Esophagus muscularis mucosa (tissue), 4 donors: Measurements from ENCODE around the gene FOXRED2. TPM values are rescaled to one million over a fixed set of nuclear protein-coding genes. Genes with fewer than 3 reads are reported as not detected.
"Not testable (repeated sequence)": the region's sequence is repeated elsewhere in the genome, so short reads cannot be mapped to it uniquely, and the experiment has no call there.

ENCODE experiments used
- DNase-seq: peaks from one replicate; pipeline ENCODE4 v3.0.0-alpha.2; 2017; ENCODE audit errors: extremely low spot score
- H3K27ac ChIP-seq, 4 donors: fragments of 200-600 bp; sonication (generic); replicated peaks in 1 of 4; 1 replicate in 3 of 4; 2 replicates in 1 of 4; pipeline ENCODE4 v1.5.1; 2016 to 2019; ENCODE audit warnings: mild to moderate bottlenecking in 1 of 4
- H3K27me3 ChIP-seq, 4 donors: fragments of 200-600 bp; sonication (generic); one replicate each; pipeline versions ENCODE4 v1.5.1 to v1.6.0; 2016 to 2019
- H3K36me3 ChIP-seq, 4 donors: fragments of 200-600 bp; sonication (generic); one replicate each; pipeline ENCODE4 v1.5.1; 2016 to 2019
- H3K4me1 ChIP-seq, 4 donors: fragments of 200-600 bp; sonication (generic); one replicate each; pipeline ENCODE4 v1.5.1; 2016 to 2019
- H3K4me3 ChIP-seq, 4 donors: fragments of 200-600 bp; sonication (generic); 1 replicate in 2 of 4; 2 replicates in 2 of 4; pipeline ENCODE4 v1.5.1; 2016 to 2019; ENCODE audit warnings: mild to moderate bottlenecking in 4 of 4, moderate library complexity in 1 of 4
- H3K9me3 ChIP-seq, 4 donors: fragments of 200-600 bp; sonication (generic); 1 replicate in 3 of 4; 2 replicates in 1 of 4; pipeline ENCODE4 v1.5.1; 2016 to 2019
- EP300 ChIP-seq: sonication (generic); formaldehyde crosslinking; IDR thresholded peaks from one replicate; pipeline ENCODE4 v1.6.1; 2017; ENCODE audit warnings: antibody characterized with exemption
- POLR2A ChIP-seq: fragments of 450-650 bp; IDR thresholded peaks from one replicate; pipeline ENCODE4 v1.6.1; 2017; ENCODE audit warnings: antibody characterized with exemption, moderate library complexity, mild to moderate bottlenecking, low read depth
- POLR2AphosphoS5 ChIP-seq, 2 donors: sonication (generic); formaldehyde crosslinking; IDR thresholded peaks; one replicate each; pipeline ENCODE4 v1.6.1; 2017; ENCODE audit warnings: antibody characterized with exemption in 2 of 2
- WGBS: methylation state at CpG from one replicate; pipeline ENCODE4 v1.1.5; 2018; 5-methylcytosine and 5-hydroxymethylcytosine counted together
- intact Hi-C: fragments of 100-400 bp; cut with DNase I; formaldehyde crosslinking; loops from one replicate; pipeline ENCODE4 v1.15.1; 2023
- total RNA-seq, 4 donors: library from RNA; depleted of rRNA; stranded (reverse); fragments of >200 nt; gene quantifications; one replicate each; pipeline versions ENCODE4 v1.1.0 to v1.2.1, GENCODE V29; 2016
- TF ChIP-seq, protein P1 (sequence below), 3 experiments: fragments of 200-600 bp in 2 of 3; fragments of 450-650 bp in 1 of 3; sonication (generic) in 2 of 3; IDR thresholded peaks; one replicate each; pipeline ENCODE4 v1.5.1; 2017 to 2019; ENCODE audit warnings: antibody characterized with exemption in 3 of 3, mild to moderate bottlenecking in 2 of 3, moderate library complexity in 1 of 3

The FOXRED2 gene
- total RNA-seq, 4 donors from 2014 or later, result 4.6 to 12.5 (median 5.4) TPM

DNA sequence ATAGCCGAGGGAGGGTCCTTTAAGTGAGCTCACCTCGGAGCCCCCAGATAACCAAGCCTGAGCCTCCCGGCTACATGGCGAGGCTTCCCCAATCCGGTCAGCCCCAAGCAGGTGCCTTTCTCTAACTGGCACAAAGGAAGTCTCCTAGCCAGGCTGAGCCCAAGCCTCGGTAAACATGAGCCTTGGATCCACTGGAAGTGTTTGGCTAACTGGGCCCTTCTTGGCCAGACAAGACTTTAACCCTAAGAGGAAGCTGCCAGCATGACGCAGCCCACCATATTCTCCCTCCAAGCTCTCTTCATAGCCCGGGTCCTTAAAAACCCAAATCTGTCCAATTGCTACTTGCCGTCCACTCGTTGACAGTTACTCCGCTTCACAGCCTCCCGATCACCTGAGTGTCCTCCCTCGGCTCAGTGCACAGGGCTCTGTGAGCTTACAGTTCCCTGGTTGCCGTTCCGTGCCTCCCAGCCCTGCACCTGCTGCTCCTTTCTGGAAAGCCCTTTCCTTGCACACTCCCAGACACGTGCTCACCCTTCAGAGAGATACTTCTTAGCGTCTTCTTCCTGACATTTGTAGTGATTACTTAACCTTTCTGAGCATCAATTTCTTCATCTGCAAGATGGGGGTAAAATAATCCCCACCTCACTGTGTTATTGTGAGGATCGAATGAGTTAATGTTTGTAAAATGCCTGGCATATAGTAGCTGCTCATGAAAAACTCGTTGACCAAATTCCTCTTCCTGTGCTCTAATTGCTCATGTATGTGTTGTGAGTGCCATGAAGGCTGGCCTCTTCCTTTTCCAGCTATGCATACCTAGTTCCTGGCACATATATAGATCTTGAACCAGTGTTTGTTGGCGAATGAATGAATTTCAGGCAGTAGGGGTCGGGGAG is 51.0 kb downstream of the FOXRED2 start:
- Histone ChIP-seq H3K27me3 (no peaks in the 10 kb centered on the region), H3K4me3 (peak overlapping the region; percentile 46 to 73 (median 58)), H3K9me3 (no peaks in the 10 kb centered on the region), H3K27ac (peak overlapping the region; percentile 84 to 97 (median 92)), H3K4me1 (peaks cover 58 to 77% (median 69%) of the 10 kb centered on the region in 4 donors), H3K36me3 (no peaks in the 10 kb centered on the region)
- TF ChIP-seq, protein P1, sequence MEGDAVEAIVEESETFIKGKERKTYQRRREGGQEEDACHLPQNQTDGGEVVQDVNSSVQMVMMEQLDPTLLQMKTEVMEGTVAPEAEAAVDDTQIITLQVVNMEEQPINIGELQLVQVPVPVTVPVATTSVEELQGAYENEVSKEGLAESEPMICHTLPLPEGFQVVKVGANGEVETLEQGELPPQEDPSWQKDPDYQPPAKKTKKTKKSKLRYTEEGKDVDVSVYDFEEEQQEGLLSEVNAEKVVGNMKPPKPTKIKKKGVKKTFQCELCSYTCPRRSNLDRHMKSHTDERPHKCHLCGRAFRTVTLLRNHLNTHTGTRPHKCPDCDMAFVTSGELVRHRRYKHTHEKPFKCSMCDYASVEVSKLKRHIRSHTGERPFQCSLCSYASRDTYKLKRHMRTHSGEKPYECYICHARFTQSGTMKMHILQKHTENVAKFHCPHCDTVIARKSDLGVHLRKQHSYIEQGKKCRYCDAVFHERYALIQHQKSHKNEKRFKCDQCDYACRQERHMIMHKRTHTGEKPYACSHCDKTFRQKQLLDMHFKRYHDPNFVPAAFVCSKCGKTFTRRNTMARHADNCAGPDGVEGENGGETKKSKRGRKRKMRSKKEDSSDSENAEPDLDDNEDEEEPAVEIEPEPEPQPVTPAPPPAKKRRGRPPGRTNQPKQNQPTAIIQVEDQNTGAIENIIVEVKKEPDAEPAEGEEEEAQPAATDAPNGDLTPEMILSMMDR (IDR thresholded peaks at IDR 0.05), result no peak
- intact Hi-C loops, result no loop called here
- 64% methylated on average over 17 of the region's 21 CpGs for WGBS
- no peak for DNase-seq

DNA sequence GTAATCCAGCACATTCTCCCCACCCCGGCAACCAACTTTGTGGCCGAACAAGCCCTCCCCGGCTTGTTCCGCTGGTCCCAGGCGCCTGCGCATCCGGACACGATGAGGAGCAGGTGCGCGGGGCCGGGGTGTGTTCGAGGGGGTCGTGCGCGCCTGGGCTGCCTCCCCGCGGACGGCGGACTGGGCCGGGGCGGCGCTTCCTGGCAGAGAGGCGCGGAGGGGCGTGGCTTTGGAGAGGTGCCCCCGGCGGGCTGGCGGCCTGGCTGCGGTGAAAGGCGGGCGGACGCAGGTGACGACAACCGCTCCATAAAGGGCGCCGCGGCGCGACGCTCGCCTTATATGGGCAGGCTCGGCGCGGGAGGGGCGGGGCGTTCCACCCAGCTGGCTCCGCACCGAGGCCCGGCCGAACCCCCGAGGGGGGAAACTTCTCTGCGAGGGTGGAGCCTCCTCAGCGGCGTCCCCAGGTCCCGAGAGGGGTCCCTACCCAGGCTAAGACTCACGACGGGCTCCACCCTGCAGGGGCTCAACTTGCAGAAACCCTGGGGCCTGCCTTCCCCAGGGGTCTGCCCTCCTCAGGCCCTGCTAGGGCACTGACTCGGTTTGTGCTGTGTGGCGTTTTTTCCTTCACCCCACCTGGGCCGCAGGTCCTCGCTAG is 51.8 kb downstream of the FOXRED2 start:
- peak overlapping the region; percentile 46 to 73 (median 58) for H3K4me3 ChIP-seq
- intact Hi-C loops, result no loop called here
- H3K36me3 ChIP-seq, result no peaks in the 10 kb centered on the region
- peak; percentile 97 for DNase-seq
- peak overlapping the region; percentile 84 to 97 (median 92) for H3K27ac ChIP-seq
- WGBS, result 0% methylated on average over 4 of the region's 61 CpGs
- no peaks in the 10 kb centered on the region for H3K9me3 ChIP-seq
- TF ChIP-seq, protein P1 (IDR thresholded peaks at IDR 0.05), result peak in 2 of 3 experiments; percentile 12 to 21
- TF ChIP-seq POLR2A (peak; percentile 83), EP300 (peak; percentile 54), POLR2AphosphoS5 (IDR thresholded peaks at IDR 0.05) (peak; percentile 94 to 99)
- peaks cover 59 to 79% (median 75%) of the 10 kb centered on the region in 4 donors for H3K4me1 ChIP-seq
- no peaks in the 10 kb centered on the region for H3K27me3 ChIP-seq

DNA sequence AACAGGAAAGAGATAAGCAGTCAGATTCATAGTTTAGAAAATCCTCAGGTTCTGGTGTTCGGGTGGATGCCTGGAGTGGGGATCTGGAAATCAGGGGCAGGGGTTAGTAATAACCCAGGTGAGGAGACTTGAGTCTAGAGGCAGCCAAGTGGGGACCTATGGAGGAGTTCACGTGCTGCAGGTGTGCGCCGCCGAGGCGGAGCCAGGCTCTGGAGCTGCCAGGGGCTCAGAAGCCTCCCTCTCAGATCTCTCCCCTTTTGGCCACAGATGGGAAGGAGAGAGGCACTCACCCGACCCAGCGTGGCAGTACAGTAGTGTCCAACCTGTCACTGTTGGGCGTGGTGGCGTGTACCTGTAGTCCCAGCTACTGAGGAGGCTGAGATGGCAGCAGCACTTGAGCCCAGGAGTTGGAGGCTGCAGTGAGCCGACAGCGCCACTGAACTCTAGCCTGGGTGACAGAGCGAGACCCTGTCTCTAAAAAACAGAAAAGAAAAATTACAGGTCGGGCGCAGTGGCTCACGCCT is 52.9 kb downstream of the FOXRED2 start:
- H3K27ac ChIP-seq, result peak overlapping the region; percentile 84 to 97 (median 92)
- TF ChIP-seq POLR2A (no peak), EP300 (no peak), POLR2AphosphoS5 (IDR thresholded peaks at IDR 0.05) (no peak)
- TF ChIP-seq, protein P1 (IDR thresholded peaks at IDR 0.05), result no peak
- H3K36me3 ChIP-seq, result no peaks in the 10 kb centered on the region
- H3K27me3 ChIP-seq, result no peaks in the 10 kb centered on the region
- H3K4me3 ChIP-seq, result peak overlapping the region; percentile 46 to 73 (median 58)
- WGBS, result 93% methylated on average over 16 of the region's 16 CpGs
- H3K4me1 ChIP-seq, result peaks cover 69 to 89% (median 87%) of the 10 kb centered on the region in 4 donors
- intact Hi-C loops, result no loop called here
- no peak for DNase-seq
- H3K9me3 ChIP-seq, result no peaks in the 10 kb centered on the region

DNA sequence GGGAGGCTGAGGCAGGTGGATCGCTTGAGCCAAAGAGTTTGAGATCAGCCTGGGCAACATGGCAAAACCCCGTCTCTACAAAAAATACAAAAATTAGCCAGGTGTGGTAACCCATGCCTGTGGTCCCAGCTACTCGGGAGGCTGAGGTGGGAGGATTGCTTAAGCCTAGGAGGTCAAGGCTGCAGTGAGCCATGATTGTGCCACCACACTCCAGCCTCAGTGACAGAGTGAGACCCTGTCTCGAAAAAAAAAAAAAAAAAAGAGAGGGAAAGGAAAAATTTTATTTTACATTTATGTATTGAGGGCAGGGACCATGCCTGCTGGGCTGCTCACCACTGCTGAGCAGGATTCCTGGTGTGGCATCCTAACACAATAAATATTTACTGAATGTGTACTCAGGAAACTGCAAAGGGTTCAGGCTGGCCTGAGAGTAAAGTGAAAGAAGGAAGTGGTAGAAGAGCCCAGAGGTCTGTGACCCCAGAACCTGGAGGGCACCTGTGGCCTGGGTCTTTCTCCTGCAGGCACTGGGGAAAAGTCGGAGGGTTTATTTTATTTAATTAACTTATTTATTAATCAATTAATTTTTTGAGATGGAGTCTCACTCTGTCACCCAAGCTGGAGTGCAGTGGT is 53.7 kb downstream of the FOXRED2 start:
- H3K36me3 ChIP-seq, H3K9me3 ChIP-seq, H3K4me3 ChIP-seq, DNase-seq, H3K27me3 ChIP-seq, intact Hi-C loops: not testable (repeated sequence)
- H3K27ac ChIP-seq, result peak overlapping the region; percentile 84 to 97 (median 92)
- peaks cover 65 to 88% (median 86%) of the 10 kb centered on the region in 4 donors for H3K4me1 ChIP-seq
- 88% methylated on average over 5 of the region's 5 CpGs for WGBS
